Measurements from ENCODE around the gene SOCS6.

DNA sequence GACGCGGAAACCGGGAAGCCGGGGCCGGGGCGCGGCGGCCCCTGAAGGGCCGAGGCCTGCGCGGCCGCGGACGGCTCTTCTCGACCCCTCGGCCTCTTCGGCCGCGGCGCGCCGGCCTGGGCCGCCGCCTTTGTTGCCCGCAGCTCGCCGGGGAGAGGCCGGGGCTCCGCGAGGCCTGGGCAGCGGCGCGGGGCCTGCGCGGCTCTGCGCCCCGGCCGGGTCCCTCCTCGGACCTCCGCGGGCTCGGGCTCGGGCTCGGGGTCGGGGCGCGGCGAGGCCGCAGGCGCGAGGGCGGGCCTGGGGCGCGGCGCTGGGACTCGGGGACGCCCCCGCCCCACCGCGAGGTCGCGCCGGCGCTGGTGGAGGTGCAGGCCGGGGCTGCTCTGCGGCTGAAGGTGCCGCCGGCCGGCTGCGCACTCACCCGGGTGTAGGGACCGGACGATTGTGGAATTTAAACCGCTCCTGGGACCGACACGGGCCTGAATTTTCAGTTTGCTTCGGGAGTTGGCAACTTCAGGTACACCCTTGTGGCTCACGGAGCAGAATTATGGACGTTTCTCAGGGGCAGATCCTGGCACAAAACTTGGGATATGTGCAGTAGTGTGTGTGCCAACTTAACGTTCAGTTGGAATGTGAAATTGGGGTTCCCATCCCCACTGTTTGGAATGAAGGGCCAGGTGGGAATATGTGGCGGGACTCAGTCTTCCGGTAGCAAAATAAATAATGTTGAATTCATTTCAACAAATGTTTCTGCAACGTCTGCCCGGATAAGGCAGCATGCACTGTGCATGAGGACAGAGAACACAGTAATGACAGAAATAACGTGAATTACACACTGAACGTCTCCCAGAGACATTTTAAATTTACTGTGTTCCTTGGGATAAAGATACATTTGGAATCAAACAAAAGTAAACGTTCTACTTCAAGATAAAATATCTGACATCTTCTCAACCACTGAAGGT, 787 bp downstream of the SOCS6 start:
- TF ChIP-seq POLR2AphosphoS5 (IDR thresholded peaks at IDR 0.05) (no peak), POLR2A (IDR thresholded peaks at IDR 0.05) (no peak)
- TF ChIP-seq, protein P1, sequence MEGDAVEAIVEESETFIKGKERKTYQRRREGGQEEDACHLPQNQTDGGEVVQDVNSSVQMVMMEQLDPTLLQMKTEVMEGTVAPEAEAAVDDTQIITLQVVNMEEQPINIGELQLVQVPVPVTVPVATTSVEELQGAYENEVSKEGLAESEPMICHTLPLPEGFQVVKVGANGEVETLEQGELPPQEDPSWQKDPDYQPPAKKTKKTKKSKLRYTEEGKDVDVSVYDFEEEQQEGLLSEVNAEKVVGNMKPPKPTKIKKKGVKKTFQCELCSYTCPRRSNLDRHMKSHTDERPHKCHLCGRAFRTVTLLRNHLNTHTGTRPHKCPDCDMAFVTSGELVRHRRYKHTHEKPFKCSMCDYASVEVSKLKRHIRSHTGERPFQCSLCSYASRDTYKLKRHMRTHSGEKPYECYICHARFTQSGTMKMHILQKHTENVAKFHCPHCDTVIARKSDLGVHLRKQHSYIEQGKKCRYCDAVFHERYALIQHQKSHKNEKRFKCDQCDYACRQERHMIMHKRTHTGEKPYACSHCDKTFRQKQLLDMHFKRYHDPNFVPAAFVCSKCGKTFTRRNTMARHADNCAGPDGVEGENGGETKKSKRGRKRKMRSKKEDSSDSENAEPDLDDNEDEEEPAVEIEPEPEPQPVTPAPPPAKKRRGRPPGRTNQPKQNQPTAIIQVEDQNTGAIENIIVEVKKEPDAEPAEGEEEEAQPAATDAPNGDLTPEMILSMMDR (IDR thresholded peaks at IDR 0.05) = no peak
